Heart left ventricle (tissue), 16 donors: ENCODE results near the gene KCNJ10. TPM values are rescaled to one million over a fixed set of nuclear protein-coding genes. Genes with fewer than 3 reads are reported as not detected.
A peak's percentile ranks its signal among the peaks of the same experiment; 100 is the strongest.

Source experiments
- ATAC-seq, 4 donors: fragments of 200-7000 bp; cut with Tn5 transposase; one replicate each; pipeline ENCODE4 v1.9.1; 2020 to 2022; ENCODE audit warnings: moderate library complexity in 4 of 4, mild to moderate bottlenecking in 3 of 4, moderate number of reproducible peaks in 1 of 4
- DNase-seq, 5 donors: peaks; one replicate each; pipeline ENCODE4 v3.0.0-alpha.2; 2020
- H3K27ac ChIP-seq, 12 donors: fragments of 200-600 bp; sonication (generic) in 4 of 12; one replicate each; pipeline versions ENCODE4 v1.5.0 to v1.8.0; 2016 to 2022; ENCODE audit warnings: mild to moderate bottlenecking in 2 of 12
- H3K27me3 ChIP-seq, 9 donors: fragments of 200-600 bp; sonication (generic) in 2 of 9; one replicate each; pipeline versions ENCODE4 v1.5.1 to v1.8.0; 2016 to 2022; ENCODE audit warnings: mild to moderate bottlenecking in 3 of 9
- H3K36me3 ChIP-seq, 9 donors: fragments of 200-600 bp; sonication (generic) in 2 of 9; one replicate each; pipeline versions ENCODE4 v1.5.0 to v1.8.0; 2018 to 2022; ENCODE audit warnings: mild to moderate bottlenecking in 2 of 9
- H3K4me1 ChIP-seq, 12 donors: fragments of 200-600 bp; sonication (generic) in 4 of 12; one replicate each; pipeline versions ENCODE4 v1.5.0 to v1.8.0; 2016 to 2022; ENCODE audit warnings: mild to moderate bottlenecking in 3 of 12
- H3K4me3 ChIP-seq, 12 donors: fragments of 200-600 bp; sonication (generic) in 4 of 12; one replicate each; pipeline versions ENCODE4 v1.5.0 to v1.8.0; 2017 to 2022; ENCODE audit warnings: mild to moderate bottlenecking in 9 of 12, moderate library complexity in 4 of 12
- H3K9me3 ChIP-seq, 12 donors: fragments of 200-600 bp; sonication (generic) in 4 of 12; one replicate each; pipeline versions ENCODE4 v1.5.0 to v1.8.0; 2016 to 2022; ENCODE audit warnings: mild to moderate bottlenecking in 1 of 12
- CTCF ChIP-seq, 12 donors: fragments of 200-600 bp; sonication (generic) in 4 of 12; IDR thresholded peaks; one replicate each; pipeline versions ENCODE4 v1.5.0 to v1.8.0; 2018 to 2022; ENCODE audit warnings: antibody characterized with exemption in 12 of 12, mild to moderate bottlenecking in 5 of 12
- POLR2A ChIP-seq, 2 donors: fragments of 450-650 bp; IDR thresholded peaks; one replicate each; pipeline ENCODE4 v1.6.1; 2017; ENCODE audit warnings: antibody characterized with exemption in 2 of 2, mild to moderate bottlenecking in 2 of 2, moderate library complexity in 2 of 2
- WGBS, 4 donors: extraction: QIAGEN DNeasy Blood & Tissue Kit in 2 of 4; methylation state at CpG; one replicate each; pipeline versions ENCODE4 v1.1.5 to v1.1.7; 2013 to 2018; 5-methylcytosine and 5-hydroxymethylcytosine counted together
- intact Hi-C, 10 donors: fragments of 100-400 bp; cut with DNase I; formaldehyde crosslinking; loops; one replicate each; pipeline versions ENCODE4 v1.11.1 to v1.14.2; 2022
- polyA plus RNA-seq, 2 donors: library from polyadenylated mRNA; stranded (reverse); fragments of 200-250 nt; gene quantifications; one replicate each; pipeline ENCODE4 v1.2.3, GENCODE V29; 2013
- total RNA-seq, 9 donors: library from RNA; depleted of rRNA in 2 of 9; stranded (reverse); fragments of >200 nt in 2 of 9; fragmentation: NEBNext Ultra II Directional in 3 of 9; extraction: Animal tissue kit (Norgen Biotek cat#: 25700) in 3 of 9; gene quantifications; one replicate each; pipeline versions ENCODE4 v1.1.0 to v1.2.4, GENCODE V29; 2016 to 2023
- donor health status: ischemic (EF 13 %, LVEDD 7.1; RV severe dilation, severe dysfunction).
- donor health status: healthy with polysubstance abuse.
- donor health status: DM: no; HTN: yes; CAD: no.
- donor health status: DM: no; HTN: no; CAD: no.
- donor health status: ischemic (EF 25% LVEDD 6.9; RV normal size, moderate dysfunction).
- donor health status: ischemic (EF 25% LVEDD 5.7; RV mildly dilated, moderate dysfunction).
- donor health status: healthy.
- donor health status: DM: yes; HTN: yes; CAD: no.
- donor health status: ischemic (EF 35%, LVEDD 5.7; RV mildly dilated, moderate dysfunction).
- donor health status: nonischemic (EF 11% LVEDD 7.7; RV severe dilation, severe dysfunction).
- donor health status: DM: yes; HTN: yes; CAD: no.
- donor health status: PGD.
- donor health status: ischemic (EF 29% LVEDD 5.4; RV normal size, mild dysfunction).
- donor health status: nonischemic (EF 23%, LVEDD 6.1; RV moderate dilation, normal function).

KCNJ10 gene
- total and polyA plus RNA-seq, 11 donors: 0.08 to 1.1 (median 0.48) TPM; not detected in 8

GRCh38 chr1:159973350-159973940 lies 96.5 kb downstream of the KCNJ10 start:
- no peak for TF ChIP-seq POLR2A (IDR thresholded peaks at IDR 0.05)
- TF ChIP-seq CTCF (IDR thresholded peaks at IDR 0.05): no peak
- Histone ChIP-seq H3K27me3 (peaks cover 0 to 24% (median 0%) of the 10 kb centered on the region in 9 donors), H3K9me3 (no peaks in the 10 kb centered on the region), H3K36me3 (no peaks in the 10 kb centered on the region), H3K4me1 (peaks cover 0 to 6% (median 0%) of the 10 kb centered on the region in 12 donors), H3K4me3 (no peak overlapping the region), H3K27ac (no peak overlapping the region)
- intact Hi-C loops: no loop called here
- ATAC-seq (no peak), DNase-seq (no peak)
- WGBS, 4 donors: 67 to 85% (median 77%) methylated on average over 2 to 6 of the region's 6 CpGs

- intact Hi-C loops: no loop called here
- Histone ChIP-seq H3K9me3 (no peaks in the 10 kb centered on the region), H3K4me1 (peaks cover 0 to 6% (median 0%) of the 10 kb centered on the region in 12 donors), H3K27ac (no peak overlapping the region), H3K27me3 (peaks cover 0 to 25% (median 0%) of the 10 kb centered on the region in 9 donors), H3K4me3 (no peak overlapping the region), H3K36me3 (no peaks in the 10 kb centered on the region)
- DNase-seq (no peak), ATAC-seq (no peak)
- TF ChIP-seq CTCF (IDR thresholded peaks at IDR 0.05) (no peak), POLR2A (IDR thresholded peaks at IDR 0.05) (no peak)
- WGBS, 4 donors: 89 to 95% (median 91%) methylated on average over 6 to 8 of the region's 8 CpGs
Observed at GRCh38 chr1:159972443-159973205, 97.3 kb downstream of the KCNJ10 start.

- Histone ChIP-seq H3K4me3 (no peak overlapping the region), H3K27me3 (peaks cover 0 to 27% (median 0%) of the 10 kb centered on the region in 9 donors), H3K4me1 (peaks cover 0 to 6% (median 0%) of the 10 kb centered on the region in 12 donors), H3K9me3 (no peaks in the 10 kb centered on the region), H3K36me3 (no peaks in the 10 kb centered on the region), H3K27ac (no peak overlapping the region)
- TF ChIP-seq CTCF (IDR thresholded peaks at IDR 0.05): no peak
- no peak for TF ChIP-seq POLR2A (IDR thresholded peaks at IDR 0.05)
- DNase-seq (no peak), ATAC-seq (peak in 2 of 4 donors; percentile 58 to 70)
- intact Hi-C loops: no loop called here
- 27 to 38% (median 31%) methylated on average over 6 to 9 of the region's 9 CpGs for WGBS, 4 donors
Observed at GRCh38 chr1:159970932-159971342, 99.0 kb downstream of the KCNJ10 start.

- peaks cover 0 to 24% (median 0%) of the 10 kb centered on the region in 9 donors for H3K27me3 ChIP-seq
- TF ChIP-seq POLR2A (IDR thresholded peaks at IDR 0.05) (no peak), CTCF (IDR thresholded peaks at IDR 0.05) (no peak)
- no peak overlapping the region for H3K4me3 ChIP-seq
- ATAC-seq (no peak), DNase-seq (no peak)
- no peaks in the 10 kb centered on the region for H3K36me3 ChIP-seq
- H3K27ac ChIP-seq: no peak overlapping the region
- 92 to 99% (median 97%) methylated on average over 3 of the region's 3 CpGs for WGBS, 4 donors
- intact Hi-C loops: no loop called here
- no peaks in the 10 kb centered on the region for H3K9me3 ChIP-seq
- H3K4me1 ChIP-seq: peaks cover 0 to 6% (median 0%) of the 10 kb centered on the region in 12 donors
Observed at GRCh38 chr1:159968901-159969300, 101.1 kb downstream of the KCNJ10 start.
